ENCODE data around the gene DLX3. TPM values are rescaled to one million over a fixed set of nuclear protein-coding genes. Genes with fewer than 3 reads are reported as not detected.

Gene DLX3
- total RNA-seq, 1 experiment from 2014 or later = 4.9 TPM

- Mint-ChIP-seq H3K4me1 (ENCODE audit: low read depth, unreplicated experiment) (peaks cover 23% of the 10 kb centered on the region), H3K9me3 (ENCODE audit: unreplicated experiment) (no peaks in the 10 kb centered on the region), H3K4me3 (ENCODE audit: unreplicated experiment) (no peak overlapping the region), H3K27me3 (ENCODE audit: insufficient read depth, unreplicated experiment) (no peaks in the 10 kb centered on the region), H3K27ac (ENCODE audit: unreplicated experiment) (no peak overlapping the region), H3K36me3 (ENCODE audit: insufficient read depth, unreplicated experiment) (no peaks in the 10 kb centered on the region)
- POLR2A ChIA-PET = no interaction called here
- Histone ChIP-seq H3K9me3 (no peaks in the 10 kb centered on the region), H3K36me3 (ENCODE audit: control insufficient read depth, insufficient read depth, low read length) (no peaks in the 10 kb centered on the region), H3K27me3 (replicated peaks; ENCODE audit: control insufficient read depth, insufficient read depth, low read length) (no peaks in the 10 kb centered on the region), H3K4me3 (ENCODE audit: low read depth, low read length) (no peak overlapping the region), H3K4me1 (peaks cover 20% of the 10 kb centered on the region)
- DNase-seq = peak; percentile 14 to 39
- BruUV-seq (replicated peaks) = no TSS peak
- intact Hi-C loops (cut with micrococcal nuclease; ENCODE audit: unreplicated experiment) = no loop called here
- no peak for TF ChIP-seq CTCF (IDR thresholded peaks at IDR 0.05; ENCODE audit: insufficient read depth in 1 of 2, low read depth in 1 of 2, low read length in 1 of 2, severe bottlenecking in 1 of 2, unreplicated experiment in 1 of 2)
- CTCF ChIA-PET = interaction anchor here (1.1 to 2.0 kb wide), 3 partner anchors 33 to 130 kb away, joined by 3 to 7 read pairs (median 4); no protein-coding TSS in a partner anchor
Measured at GRCh38 chr17:49985310-49985990, 9.6 kb downstream of the DLX3 start.

GRCh38 chr17:49984776-49985175, 10.2 kb downstream of the DLX3 start:
- no peaks in the 10 kb centered on the region for H3K27me3 Mint-ChIP-seq (ENCODE audit: insufficient read depth, unreplicated experiment)
- no peak overlapping the region for H3K4me3 ChIP-seq (ENCODE audit: low read depth, low read length)
- ChIA-PET CTCF (interaction anchor here (1.3 to 2.0 kb wide), 2 partner anchors 86 to 127 kb away, joined by 3 to 8 read pairs; no protein-coding TSS in a partner anchor), POLR2A (no interaction called here)
- peaks cover 21% of the 10 kb centered on the region for H3K4me1 ChIP-seq
- TF ChIP-seq CTCF (IDR thresholded peaks at IDR 0.05; ENCODE audit: insufficient read depth in 1 of 2, low read depth in 1 of 2, low read length in 1 of 2, severe bottlenecking in 1 of 2, unreplicated experiment in 1 of 2) = no peak
- no peak overlapping the region for H3K4me3 Mint-ChIP-seq (ENCODE audit: unreplicated experiment)
- no peaks in the 10 kb centered on the region for H3K9me3 Mint-ChIP-seq (ENCODE audit: unreplicated experiment)
- peaks cover 24% of the 10 kb centered on the region for H3K4me1 Mint-ChIP-seq (ENCODE audit: low read depth, unreplicated experiment)
- H3K36me3 ChIP-seq (ENCODE audit: control insufficient read depth, insufficient read depth, low read length) = no peaks in the 10 kb centered on the region
- no TSS peak for BruUV-seq (replicated peaks)
- intact Hi-C loops (cut with micrococcal nuclease; ENCODE audit: unreplicated experiment) = no loop called here
- no peaks in the 10 kb centered on the region for H3K9me3 ChIP-seq
- H3K36me3 Mint-ChIP-seq (ENCODE audit: insufficient read depth, unreplicated experiment) = no peaks in the 10 kb centered on the region
- H3K27ac Mint-ChIP-seq (ENCODE audit: unreplicated experiment) = peak overlapping the region; percentile 7
- DNase-seq = peak in 1 of 2 experiments; percentile 1
- H3K27me3 ChIP-seq (replicated peaks; ENCODE audit: control insufficient read depth, insufficient read depth, low read length) = no peaks in the 10 kb centered on the region

GRCh38 chr17:49984283-49984682, 10.7 kb downstream of the DLX3 start:
- H3K9me3 ChIP-seq = no peaks in the 10 kb centered on the region
- no peak overlapping the region for H3K4me3 ChIP-seq (ENCODE audit: low read depth, low read length)
- TF ChIP-seq CTCF (IDR thresholded peaks at IDR 0.05; ENCODE audit: insufficient read depth in 1 of 2, low read depth in 1 of 2, low read length in 1 of 2, severe bottlenecking in 1 of 2, unreplicated experiment in 1 of 2) = no peak
- BruUV-seq (replicated peaks) = no TSS peak
- no peak overlapping the region for H3K4me3 Mint-ChIP-seq (ENCODE audit: unreplicated experiment)
- H3K36me3 Mint-ChIP-seq (ENCODE audit: insufficient read depth, unreplicated experiment) = no peaks in the 10 kb centered on the region
- peaks cover 24% of the 10 kb centered on the region for H3K4me1 Mint-ChIP-seq (ENCODE audit: low read depth, unreplicated experiment)
- intact Hi-C loops (cut with micrococcal nuclease; ENCODE audit: unreplicated experiment) = no loop called here
- no peaks in the 10 kb centered on the region for H3K27me3 ChIP-seq (replicated peaks; ENCODE audit: control insufficient read depth, insufficient read depth, low read length)
- CTCF ChIA-PET = interaction anchor here (0.7 to 2.0 kb wide), 3 partner anchors 11 to 128 kb away, joined by 3 to 8 read pairs (median 3); partner anchors contain the start of gene DLX3
- H3K36me3 ChIP-seq (ENCODE audit: control insufficient read depth, insufficient read depth, low read length) = no peaks in the 10 kb centered on the region
- POLR2A ChIA-PET = no interaction called here
- peak overlapping the region; percentile 7 for H3K27ac Mint-ChIP-seq (ENCODE audit: unreplicated experiment)
- no peaks in the 10 kb centered on the region for H3K27me3 Mint-ChIP-seq (ENCODE audit: insufficient read depth, unreplicated experiment)
- peaks cover 18% of the 10 kb centered on the region for H3K4me1 ChIP-seq
- DNase-seq = peak; percentile 27 to 59
- no peaks in the 10 kb centered on the region for H3K9me3 Mint-ChIP-seq (ENCODE audit: unreplicated experiment)
